Hindlimb muscle (tissue), 1 donor: Measurements from ENCODE around the gene ADGRL4. TPM values are rescaled to one million over a fixed set of nuclear protein-coding genes. Genes with fewer than 3 reads are reported as not detected.
"Not testable (repeated sequence)": the region's sequence is repeated elsewhere in the genome, so short reads cannot be mapped to it uniquely, and the experiment has no call there.

Source experiments
- DNase-seq: peaks from one replicate; pipeline ENCODE4 v3.0.0-alpha.2; 2013
- polyA plus RNA-seq: library from polyadenylated mRNA; unstranded; fragments of 120-200 nt; gene quantifications from one replicate; pipeline ENCODE4 v1.2.1, GENCODE V29; 2013; ENCODE audit not compliant: insufficient read length

The ADGRL4 gene
- polyA plus RNA-seq, 1 donor = 19.2 TPM

DNA sequence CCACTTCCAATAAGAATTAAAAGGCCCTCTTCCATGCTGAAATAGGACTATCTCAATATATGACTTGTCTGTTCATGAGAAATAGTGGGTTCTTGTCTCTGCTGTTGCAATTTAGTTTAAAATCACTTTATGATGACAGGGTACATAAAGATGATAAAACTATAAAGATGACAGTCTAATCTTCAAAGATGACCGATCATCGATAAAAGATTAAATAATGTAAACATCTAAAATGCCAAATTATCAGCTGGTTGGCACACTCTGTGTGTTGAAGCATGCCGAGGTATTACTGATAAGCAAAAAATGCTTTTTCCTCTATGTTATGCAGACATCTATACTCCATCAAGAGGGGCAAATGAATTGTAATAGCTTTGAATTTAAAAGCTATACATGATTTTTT, 89.5 kb downstream of the ADGRL4 start:
- DNase-seq = no peak

DNA sequence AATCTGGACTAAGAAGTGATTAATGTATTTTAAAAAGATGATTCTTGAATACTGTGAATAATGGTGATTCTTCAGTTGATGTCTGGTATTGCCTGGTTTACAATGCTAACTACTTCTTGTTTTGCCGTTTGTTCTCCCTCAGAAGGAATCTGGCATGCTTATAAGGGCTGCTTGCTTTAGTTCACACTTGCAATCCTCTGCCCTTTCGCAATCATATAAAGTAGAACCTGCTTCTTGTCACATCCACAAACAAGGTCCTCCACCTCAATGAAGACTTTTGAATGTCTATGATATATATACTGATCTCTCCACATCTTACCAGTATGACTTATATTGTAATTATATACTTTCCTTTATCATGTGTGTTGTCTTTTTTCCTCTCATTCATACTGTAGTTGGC, 92.6 kb downstream of the ADGRL4 start:
- no peak for DNase-seq

DNA sequence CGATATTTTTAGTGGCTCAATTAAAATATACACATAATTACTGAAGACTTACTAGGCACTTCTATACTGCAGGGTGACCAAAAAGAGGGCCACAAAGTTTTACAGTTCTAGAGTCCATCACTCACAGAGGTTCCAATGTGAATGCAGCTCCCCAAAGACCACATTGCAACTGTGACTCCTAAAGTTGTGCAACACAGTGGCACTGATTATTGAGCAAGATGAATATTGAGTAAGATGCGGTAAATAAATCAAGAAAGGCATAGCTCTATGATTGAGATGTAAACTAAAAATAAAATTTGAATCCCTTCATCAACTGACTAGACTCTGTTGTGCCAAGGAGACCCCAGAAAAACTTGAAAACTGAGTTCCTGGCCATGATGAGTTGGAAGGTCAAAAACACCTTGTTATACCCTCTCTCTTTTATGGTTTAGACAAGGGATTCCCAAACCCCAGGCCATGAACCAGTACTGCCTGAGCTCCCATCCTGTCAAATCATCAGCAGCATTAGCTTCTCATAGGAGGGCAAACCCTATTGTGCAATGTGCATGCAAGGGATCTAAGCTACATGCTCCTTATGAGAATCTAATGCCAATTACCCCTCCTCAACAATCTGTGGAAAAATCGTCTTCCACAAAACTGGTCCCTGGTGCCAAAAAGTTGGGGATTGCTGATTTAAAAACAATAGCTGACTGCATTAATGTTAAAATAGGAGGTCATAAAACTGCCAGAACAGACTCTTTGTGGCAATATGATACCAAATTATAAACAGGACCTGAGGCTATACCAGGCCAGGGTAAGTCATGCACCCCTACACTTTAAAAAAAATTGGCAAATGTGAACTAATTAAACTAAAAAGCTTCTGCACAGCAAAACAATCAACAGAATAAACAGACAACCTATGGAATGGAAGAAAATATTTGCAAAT, 94.3 kb downstream of the ADGRL4 start:
- no peak for DNase-seq

DNA sequence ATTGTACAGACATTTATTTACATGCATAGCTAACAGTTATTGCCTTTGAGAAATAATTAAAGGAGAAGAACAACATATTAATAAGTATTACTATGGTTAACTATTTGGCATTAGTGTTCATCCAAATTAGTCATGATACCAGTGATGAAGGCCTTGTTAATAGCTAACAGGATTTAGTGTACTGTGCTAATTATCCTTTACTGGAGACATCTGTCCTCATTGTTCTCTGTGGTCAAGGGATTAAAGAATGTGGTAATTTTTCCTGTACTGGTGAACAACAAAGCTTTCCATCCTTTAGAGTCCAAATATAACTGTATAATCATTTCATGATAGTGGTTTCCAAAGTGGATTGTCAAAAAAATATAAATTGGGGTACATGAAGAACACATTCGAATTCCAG, 103.9 kb downstream of the ADGRL4 start:
- DNase-seq = no peak

DNA sequence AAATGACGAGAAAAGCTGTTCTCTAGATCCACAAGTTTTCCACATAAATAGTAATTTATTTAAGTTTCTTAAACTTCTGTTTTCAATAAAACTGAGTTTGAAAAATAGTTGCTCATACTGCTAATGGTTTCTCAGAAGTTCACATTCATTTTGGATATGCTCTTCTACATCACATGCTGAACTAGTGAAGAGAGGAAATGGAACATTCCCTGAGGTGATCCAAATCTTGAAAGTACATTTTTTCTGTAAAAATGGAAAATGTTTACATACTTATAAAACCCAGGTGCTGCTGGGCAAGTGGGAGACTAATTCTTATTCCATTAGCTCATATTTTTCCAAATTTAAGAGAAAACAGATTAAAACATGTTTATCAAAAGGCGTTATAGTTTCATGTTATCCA, 111.7 kb downstream of the ADGRL4 start:
- DNase-seq = peak; percentile 11

DNA sequence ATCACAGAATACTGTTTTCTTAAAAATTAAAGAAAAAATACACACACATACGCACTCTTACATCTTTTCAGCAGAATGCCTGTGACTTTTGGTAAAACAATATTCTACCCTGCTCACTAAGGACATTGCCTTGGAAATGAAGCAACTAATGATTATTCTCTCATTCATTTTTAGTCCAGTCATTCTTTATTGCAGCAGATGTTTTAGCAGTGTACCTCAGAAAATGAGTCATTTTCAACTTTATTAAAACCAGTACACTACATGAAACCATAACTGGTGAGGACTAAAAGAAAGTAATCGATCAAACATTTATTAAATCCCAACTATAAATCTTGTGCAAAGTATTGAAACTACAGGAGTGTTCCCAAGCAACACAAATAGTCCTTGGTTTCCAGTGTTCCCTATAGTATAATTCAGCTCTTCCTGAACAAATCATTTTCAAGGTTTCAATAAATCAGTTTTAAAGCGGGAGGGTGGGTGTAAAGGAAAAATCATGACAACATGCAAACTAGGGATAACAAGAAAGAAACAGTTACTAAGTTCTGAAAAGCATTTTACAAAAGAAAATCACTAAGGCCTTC, 114.2 kb downstream of the ADGRL4 start:
- peak; percentile 10 for DNase-seq

DNA sequence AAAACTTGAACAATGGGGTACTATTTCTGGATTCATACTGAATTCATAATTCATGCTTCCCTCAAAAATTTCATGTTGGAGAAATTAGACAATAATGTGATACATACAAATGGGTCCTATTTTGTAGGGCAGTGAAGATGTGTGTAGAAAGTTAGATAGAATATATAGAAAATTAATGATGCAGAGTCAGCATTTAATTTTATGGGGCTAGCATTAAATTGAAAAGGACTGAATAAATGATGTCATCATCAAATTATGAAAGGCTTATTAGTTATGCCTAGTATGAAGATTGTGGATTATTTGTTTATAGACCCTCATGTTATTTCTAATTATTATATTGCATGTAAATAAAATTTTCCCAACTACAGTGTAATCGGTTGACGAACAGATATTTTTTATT, 119.1 kb downstream of the ADGRL4 start:
- no peak for DNase-seq

DNA sequence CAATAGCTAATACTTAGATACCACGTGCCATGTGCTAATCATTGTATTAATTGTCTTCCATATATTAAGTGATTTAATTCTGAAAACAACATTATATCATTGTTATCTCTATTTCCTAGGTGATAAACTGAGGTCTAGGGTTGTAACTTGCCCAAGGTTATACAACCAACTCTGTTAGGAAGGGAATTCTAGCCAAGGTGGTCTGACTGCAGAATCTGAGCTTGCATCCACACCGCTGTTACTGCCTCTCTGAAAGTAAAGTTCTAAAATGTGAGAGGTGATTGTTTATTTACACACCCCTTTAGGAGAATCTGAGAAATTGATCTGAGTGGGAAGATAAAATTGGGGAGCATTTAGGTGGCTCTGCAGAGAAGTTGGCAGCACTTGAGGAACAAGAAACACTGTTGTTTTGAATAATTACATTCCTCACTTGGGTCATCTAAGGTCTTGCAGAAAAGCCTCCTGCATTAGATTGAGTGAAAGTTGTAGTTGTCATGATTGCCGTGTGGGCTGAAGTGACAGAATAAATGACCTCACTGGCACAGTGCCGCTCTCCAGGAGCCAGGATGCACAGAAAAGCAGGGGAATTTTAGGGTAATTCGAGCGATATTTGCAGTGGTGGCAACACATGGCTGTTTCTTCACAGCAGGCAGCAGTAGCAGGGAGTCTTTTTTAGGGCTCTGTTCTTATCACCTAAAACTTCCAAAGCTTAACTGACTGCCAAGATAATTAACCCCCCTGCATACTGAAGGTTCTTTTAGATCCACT, 121.7 kb downstream of the ADGRL4 start:
- no peak for DNase-seq

DNA sequence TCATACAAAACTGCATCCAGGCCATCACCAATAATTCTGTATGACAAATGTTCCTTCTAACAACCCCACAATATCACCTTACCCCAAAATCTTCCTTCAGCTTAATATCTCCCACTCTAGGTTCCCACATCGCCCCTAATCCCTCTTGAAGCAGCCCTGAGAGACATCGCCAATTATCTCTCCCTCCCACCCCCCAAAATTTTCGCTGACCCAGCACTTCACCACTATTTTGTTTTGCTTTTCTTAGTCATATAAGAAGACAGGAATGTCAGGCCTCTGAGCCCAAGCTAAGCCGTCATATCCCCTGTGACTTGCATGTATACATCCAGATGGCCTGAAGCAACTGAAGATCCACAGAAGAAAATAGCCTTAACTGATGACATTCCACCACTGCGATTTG, 126.3 kb downstream of the ADGRL4 start:
- DNase-seq = no peak

DNA sequence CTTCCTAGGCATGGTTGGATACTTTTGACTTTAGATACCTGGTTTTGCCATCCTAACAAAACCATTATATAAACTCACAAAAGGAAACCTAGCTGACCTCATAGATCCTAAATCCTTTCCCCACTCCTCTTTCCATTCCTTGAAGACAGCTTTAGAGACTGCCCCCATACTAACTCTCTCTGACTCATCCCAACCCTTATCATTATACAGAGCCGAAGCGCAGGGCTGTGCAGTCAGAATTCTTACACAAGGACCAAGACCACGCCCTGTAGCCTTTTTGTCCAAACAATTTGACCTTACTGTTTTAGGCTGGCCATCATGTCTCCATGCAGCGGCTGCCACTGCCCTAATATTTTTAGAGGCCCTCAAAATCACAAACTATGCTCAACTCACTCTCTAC, 130.5 kb downstream of the ADGRL4 start:
- not testable (repeated sequence) for DNase-seq

DNA sequence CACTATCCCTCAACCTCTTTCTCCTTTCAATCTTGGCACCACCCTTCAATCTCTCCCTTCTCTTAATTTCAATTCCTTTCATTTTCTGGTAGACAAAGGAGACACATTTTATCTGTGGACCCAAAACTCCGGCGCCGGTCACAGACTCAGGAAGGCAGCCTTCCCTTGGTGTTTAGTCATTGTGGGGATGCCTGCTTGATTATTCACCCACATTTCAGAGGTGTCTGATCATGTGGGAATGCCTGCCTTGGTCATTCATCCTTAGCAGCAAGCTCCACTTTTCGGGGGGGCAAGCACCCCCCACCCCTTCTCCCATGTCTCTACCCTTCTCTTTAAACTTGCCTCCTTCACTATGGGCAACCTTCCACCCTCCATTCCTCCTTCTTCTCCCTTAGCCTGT, 133.7 kb downstream of the ADGRL4 start:
- not testable (repeated sequence) for DNase-seq

DNA sequence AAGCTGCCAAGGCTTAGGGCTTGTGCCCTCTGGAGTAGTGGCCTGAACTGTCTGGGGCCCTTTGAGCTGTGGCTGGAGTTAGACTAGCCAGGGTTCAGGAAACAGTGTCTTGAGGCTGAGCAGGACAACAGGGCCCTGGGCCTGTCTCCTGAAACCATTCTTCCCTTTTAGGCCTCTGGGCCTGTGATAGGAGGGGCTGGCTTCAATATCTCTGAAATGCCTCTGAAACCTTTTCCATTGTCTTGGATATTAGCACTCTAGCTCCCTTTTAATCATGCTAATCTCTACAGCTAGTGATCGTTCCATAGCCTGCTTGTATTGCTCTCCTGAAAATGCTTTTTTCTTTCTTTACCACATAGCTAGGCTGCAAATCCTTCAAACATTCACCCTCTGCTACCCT, 135.3 kb downstream of the ADGRL4 start:
- DNase-seq = no peak

DNA sequence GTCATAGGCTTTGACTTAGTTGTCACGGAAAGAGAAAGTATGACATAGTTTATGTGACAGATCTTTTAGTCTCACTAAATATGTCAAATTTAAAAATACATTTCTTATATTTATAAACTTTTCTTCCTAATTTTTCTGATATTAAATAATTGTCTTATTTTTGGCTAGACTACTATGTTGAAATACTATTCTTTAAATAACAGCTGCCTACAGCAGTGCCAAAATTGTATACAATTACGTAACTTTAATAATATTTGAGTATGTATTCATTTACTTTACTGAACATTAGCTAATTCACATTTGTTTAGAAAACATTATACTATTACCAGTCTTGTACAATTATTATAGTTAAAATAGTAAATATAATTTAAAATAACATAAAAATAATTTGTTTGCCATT, 137.4 kb downstream of the ADGRL4 start:
- no peak for DNase-seq

DNA sequence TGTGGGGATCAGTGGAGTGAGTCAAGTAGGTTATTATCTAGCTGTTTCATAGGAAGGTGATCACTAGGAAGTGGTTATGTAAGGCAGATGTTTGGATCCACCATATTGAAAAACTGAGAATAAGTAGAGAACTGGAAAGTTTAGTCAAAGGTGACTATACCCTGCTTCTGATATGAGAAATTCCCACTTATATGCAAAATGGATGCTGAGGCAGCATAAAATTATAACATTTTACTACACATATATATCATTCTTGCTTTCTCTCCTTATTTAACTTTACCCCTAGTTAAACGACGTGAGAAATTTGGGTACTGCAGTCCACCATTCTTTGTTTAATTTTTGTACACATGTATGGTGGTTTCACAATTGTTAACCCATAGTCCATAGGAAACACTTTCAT, 142.4 kb downstream of the ADGRL4 start:
- no peak for DNase-seq

DNA sequence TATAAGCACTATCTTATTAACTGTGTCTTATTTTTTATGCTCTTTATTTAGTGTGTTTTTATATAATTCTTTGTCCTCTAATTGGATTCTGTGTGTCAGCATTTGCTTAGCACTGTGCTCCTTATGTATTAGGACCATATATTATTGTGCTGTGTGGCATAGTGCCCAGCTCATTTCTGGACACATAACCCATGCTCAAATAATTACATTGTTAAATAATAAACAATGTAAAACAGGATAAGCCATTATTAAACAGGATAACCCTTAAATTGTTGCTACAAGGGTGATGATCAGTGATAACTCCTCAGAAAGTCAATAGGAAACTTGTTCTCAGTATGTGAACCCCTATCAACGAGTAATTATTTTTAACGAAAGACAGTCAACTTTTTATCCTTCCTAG, 150.4 kb downstream of the ADGRL4 start:
- DNase-seq = no peak

DNA sequence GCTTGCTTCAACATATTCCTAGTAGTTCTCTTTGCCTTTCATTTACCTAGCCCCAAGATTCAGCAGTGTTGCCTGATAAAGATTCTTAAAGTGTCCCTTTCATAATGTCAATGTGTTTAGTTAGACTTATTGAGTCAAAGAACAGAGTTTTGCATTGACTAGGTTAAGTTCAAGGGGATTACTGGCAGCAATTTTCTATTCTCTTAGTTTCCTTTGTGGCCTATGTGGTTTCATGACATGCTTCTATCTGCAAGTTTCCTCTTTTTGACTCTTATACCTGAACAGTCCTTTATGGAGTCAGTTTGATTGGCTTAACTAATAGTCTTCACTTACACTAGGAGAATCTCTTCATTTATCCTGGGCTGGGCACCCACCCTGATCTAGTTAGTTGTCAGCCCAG, 151.3 kb downstream of the ADGRL4 start:
- no peak for DNase-seq

DNA sequence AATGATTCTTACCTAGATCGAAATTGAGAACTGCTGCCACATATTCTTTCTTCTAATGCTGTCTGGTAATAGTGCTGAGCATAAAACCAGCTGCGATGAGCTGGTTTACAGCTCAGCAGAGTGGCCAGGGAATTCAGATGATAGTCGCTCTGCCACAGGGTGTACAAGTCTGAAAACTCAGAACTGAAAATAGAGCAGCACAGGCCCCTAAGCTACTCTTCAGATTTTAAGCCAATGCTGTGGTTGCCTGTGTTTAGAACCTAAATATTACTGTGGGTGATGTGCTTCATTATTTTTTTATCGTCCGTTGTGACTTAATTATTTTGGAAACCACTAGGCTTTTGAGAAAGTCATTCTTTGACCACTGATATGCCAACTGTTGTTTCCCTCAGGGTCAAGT, 152.0 kb downstream of the ADGRL4 start:
- no peak for DNase-seq

DNA sequence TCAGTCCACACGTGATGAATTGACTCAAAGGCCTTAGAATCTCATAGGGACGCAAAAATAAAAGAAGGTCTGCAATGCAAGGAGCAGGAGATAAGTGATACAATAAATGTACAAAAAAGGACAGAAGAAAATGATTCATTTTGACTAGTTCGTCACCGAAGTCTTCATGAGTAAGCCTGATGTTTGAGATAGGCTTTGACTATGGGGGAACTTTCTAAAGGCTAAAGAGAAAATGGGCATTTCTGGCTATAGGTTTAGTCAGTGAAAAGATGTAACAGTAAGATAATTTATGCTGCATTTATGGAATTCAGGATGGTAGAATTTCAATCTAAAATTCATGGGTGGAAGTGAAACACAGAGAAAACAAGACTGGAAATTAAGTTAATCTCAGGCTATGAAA, 163.0 kb downstream of the ADGRL4 start:
- no peak for DNase-seq

DNA sequence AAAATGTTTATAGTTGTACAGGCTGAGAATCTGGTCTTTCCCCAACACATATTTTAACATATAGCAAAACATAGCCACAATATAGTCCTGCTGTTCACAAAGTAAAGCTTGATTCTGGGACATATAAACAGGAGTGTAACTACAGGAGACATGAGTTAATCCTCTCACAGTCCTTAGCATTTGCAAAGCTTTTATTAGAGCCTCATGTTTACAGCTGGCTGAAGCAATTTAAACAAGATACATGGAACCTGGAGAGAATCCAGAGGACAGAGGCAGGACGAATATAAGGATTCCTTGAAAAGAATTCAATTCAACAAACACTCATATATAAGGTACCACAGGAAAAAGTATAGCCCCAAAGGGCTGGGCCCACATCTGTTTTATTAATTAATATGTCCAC, 163.4 kb downstream of the ADGRL4 start:
- DNase-seq = no peak

DNA sequence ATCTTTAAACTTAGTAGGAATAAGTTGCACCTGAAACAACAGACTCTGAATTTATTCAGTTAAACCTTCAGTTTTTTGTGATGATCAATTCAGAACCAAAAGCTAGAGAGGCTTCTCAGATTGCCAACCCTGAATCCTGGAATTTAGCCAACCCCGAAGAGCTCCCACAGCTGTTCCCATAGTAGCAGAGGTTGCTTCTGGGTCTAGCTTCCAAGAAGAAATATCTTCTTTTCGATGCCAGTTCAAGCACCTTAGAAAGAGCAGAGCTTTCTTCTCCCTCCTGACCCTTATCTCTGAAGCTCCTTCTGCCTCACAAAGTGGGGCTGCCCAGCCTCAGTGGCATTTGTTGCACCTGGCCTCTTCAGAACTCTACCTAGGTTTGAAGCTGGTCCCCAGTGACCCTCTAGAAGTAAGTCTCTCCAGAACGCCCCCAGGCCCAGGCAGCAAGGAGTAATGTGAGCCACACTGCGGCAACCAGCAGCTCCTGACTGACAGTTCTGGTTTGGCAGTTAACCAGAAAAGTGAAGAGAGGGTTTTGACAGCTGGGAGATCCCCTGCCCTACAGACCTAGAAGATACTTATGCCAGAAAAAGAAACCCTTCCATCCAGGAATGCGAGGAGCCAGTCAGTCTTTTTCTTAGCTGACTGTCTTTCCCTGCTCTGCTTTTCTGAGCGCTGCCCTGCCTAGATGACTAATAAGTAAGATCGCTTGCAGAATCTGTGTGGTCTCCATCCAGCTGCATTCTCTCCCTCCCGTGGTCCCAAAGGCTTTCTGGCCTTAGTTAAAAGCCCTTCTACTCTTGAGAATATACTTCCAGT, 165.9 kb downstream of the ADGRL4 start:
- DNase-seq = peak; percentile 32
